Measurements from ENCODE around the gene MRPL49.

DNA sequence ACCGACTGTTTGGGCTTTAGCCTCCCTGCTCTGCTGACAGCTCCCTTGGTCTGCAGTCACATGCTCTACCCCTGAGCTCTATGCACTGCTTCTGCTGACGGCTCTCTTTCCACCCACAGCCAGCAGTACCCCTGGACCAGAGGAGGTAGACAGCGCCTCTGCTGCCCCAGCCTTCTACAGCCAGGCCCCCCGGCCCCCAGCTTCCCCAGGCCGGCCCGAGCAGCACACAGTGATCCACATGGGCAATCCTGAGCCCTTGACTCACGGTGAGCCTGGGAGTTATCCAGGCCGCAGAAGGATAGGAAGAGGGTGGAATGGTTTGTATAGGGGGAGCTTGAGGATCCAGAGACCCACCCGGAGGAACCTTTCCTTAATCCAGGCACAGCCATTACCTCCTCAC, 35.3 kb upstream of the MRPL49 start:
- TF ChIP-seq CTCF (IDR thresholded peaks at IDR 0.05) (no peak), EZH2 (IDR thresholded peaks at IDR 0.05) (no peak)
